Right lobe of liver (tissue), 6 donors: ENCODE data around the gene SLC1A3. TPM values are rescaled to one million over a fixed set of nuclear protein-coding genes. Genes with fewer than 3 reads are reported as not detected.
A peak's percentile ranks its signal among the peaks of the same experiment; 100 is the strongest.

Experiments used
- ATAC-seq, 4 donors: fragments of 200-7000 bp; cut with Tn5 transposase; one replicate each; pipeline ENCODE4 v1.9.1; 2020; ENCODE audit warnings: mild to moderate bottlenecking in 4 of 4, moderate library complexity in 4 of 4
- DNase-seq, 3 donors: peaks; one replicate each; pipeline ENCODE4 v3.0.0-alpha.2; 2020
- H3K27ac ChIP-seq, 3 donors: fragments of 200-600 bp; one replicate each; pipeline ENCODE4 v1.8.0; 2022
- H3K27me3 ChIP-seq, 2 donors: fragments of 200-600 bp; one replicate each; pipeline ENCODE4 v1.8.0; 2022
- H3K36me3 ChIP-seq, 4 donors: fragments of 200-600 bp; sonication (generic) in 1 of 4; one replicate each; pipeline versions ENCODE4 v1.5.1 to v1.8.0; 2017 to 2022; ENCODE audit warnings: control low read depth in 1 of 4
- H3K4me1 ChIP-seq, 4 donors: fragments of 200-600 bp; sonication (generic) in 1 of 4; one replicate each; pipeline versions ENCODE4 v1.5.1 to v1.8.0; 2017 to 2022; ENCODE audit warnings: control low read depth in 1 of 4
- H3K4me3 ChIP-seq, 3 donors: fragments of 200-600 bp; one replicate each; pipeline ENCODE4 v1.8.0; 2022
- H3K9me3 ChIP-seq, 4 donors: fragments of 200-600 bp; sonication (generic) in 1 of 4; one replicate each; pipeline versions ENCODE4 v1.5.1 to v1.8.0; 2017 to 2022; ENCODE audit warnings: control low read depth in 1 of 4
- CTCF ChIP-seq, 4 donors: fragments of 200-600 bp in 3 of 4; fragments of 450-650 bp in 1 of 4; IDR thresholded peaks; one replicate each; pipeline versions ENCODE4 v1.5.1 to v1.8.0; 2016 to 2022; ENCODE audit warnings: antibody characterized with exemption in 4 of 4, mild to moderate bottlenecking in 2 of 4
- POLR2A ChIP-seq: fragments of 450-650 bp; IDR thresholded peaks from one replicate; pipeline ENCODE4 v1.6.1; 2017; ENCODE audit warnings: antibody characterized with exemption, mild to moderate bottlenecking
- WGBS: methylation state at CpG from one replicate; pipeline ENCODE4 v1.1.6; 2018; ENCODE audit warnings: low coverage, low lambda C conversion rate; ENCODE audit not compliant: insufficient coverage; ENCODE audit errors: missing lambda C conversion rate; 5-methylcytosine and 5-hydroxymethylcytosine counted together
- intact Hi-C, 2 donors: fragments of 100-400 bp; cut with DNase I; formaldehyde crosslinking; loops; one replicate each; pipeline versions ENCODE4 v1.11.2 to v1.14.1; 2022
- total RNA-seq, 6 experiments: library from RNA; depleted of rRNA in 2 of 6; stranded (reverse); fragments of >200 nt in 2 of 6; fragmentation: NEBNext Ultra II Directional in 3 of 6; extraction: Animal tissue kit (Norgen Biotek cat#: 25700) in 3 of 6; gene quantifications; one replicate each; pipeline versions ENCODE4 v1.1.0 to v1.2.4, GENCODE V29; 2016 to 2023
- donor health status: DM: no; HTN: yes; CAD: no.
- donor health status: DM: no; HTN: no; CAD: no.
- donor health status: DM: no; HTN: no; CAD: no.
- donor health status: DM: no; HTN: yes; CAD: no.
- donor health status: DM: no; HTN: yes; CAD: no.

SLC1A3 gene
- total RNA-seq, 6 experiments from 2014 or later, result 4.7 to 15.1 (median 6.1) TPM

GRCh38 chr5:36713541-36713940 lies 107.1 kb downstream of the SLC1A3 start:
- no peak overlapping the region for H3K4me3 ChIP-seq
- ATAC-seq, result no peak
- no peaks in the 10 kb centered on the region for H3K27me3 ChIP-seq
- no peaks in the 10 kb centered on the region for H3K36me3 ChIP-seq
- intact Hi-C loops, result no loop called here
- no peaks in the 10 kb centered on the region for H3K4me1 ChIP-seq
- no peak overlapping the region for H3K27ac ChIP-seq
- H3K9me3 ChIP-seq, result no peaks in the 10 kb centered on the region
- no peak for TF ChIP-seq POLR2A
- TF ChIP-seq CTCF (IDR thresholded peaks at IDR 0.05), result no peak
- DNase-seq, result no peak
- WGBS, result 49% methylated on average over 2 of the region's 2 CpGs

- H3K4me1 ChIP-seq, result peaks cover 0 to 3% (median 0%) of the 10 kb centered on the region in 4 donors
- no peak for ATAC-seq
- no peaks in the 10 kb centered on the region for H3K9me3 ChIP-seq
- no peak overlapping the region for H3K4me3 ChIP-seq
- TF ChIP-seq POLR2A, result no peak
- TF ChIP-seq CTCF (IDR thresholded peaks at IDR 0.05), result no peak
- 77% methylated on average over 4 of the region's 4 CpGs for WGBS
- no peaks in the 10 kb centered on the region for H3K36me3 ChIP-seq
- no peak overlapping the region for H3K27ac ChIP-seq
- H3K27me3 ChIP-seq, result no peaks in the 10 kb centered on the region
- intact Hi-C loops, result no loop called here
- DNase-seq, result no peak
Measured at GRCh38 chr5:36717131-36717695, 110.8 kb downstream of the SLC1A3 start.

- H3K36me3 ChIP-seq, result no peaks in the 10 kb centered on the region
- no peak overlapping the region for H3K27ac ChIP-seq
- ATAC-seq (peak; percentile 42 to 81 (median 66)), DNase-seq (no peak)
- H3K4me3 ChIP-seq, result no peak overlapping the region
- H3K4me1 ChIP-seq, result peaks cover 0 to 3% (median 0%) of the 10 kb centered on the region in 4 donors
- intact Hi-C loops, result no loop called here
- H3K27me3 ChIP-seq, result no peaks in the 10 kb centered on the region
- 42% methylated on average over 2 of the region's 2 CpGs for WGBS
- H3K9me3 ChIP-seq, result no peaks in the 10 kb centered on the region
- no peak for TF ChIP-seq CTCF (IDR thresholded peaks at IDR 0.05)
- TF ChIP-seq POLR2A, result no peak
Measured at GRCh38 chr5:36719282-36719681, 112.9 kb downstream of the SLC1A3 start.

GRCh38 chr5:36720688-36721087 lies 114.3 kb downstream of the SLC1A3 start:
- H3K4me3 ChIP-seq, result no peak overlapping the region
- WGBS, result 67% methylated on average over 4 of the region's 4 CpGs
- no peaks in the 10 kb centered on the region for H3K9me3 ChIP-seq
- ATAC-seq (no peak), DNase-seq (no peak)
- no peaks in the 10 kb centered on the region for H3K27me3 ChIP-seq
- intact Hi-C loops, result no loop called here
- no peaks in the 10 kb centered on the region for H3K36me3 ChIP-seq
- peaks cover 0 to 3% (median 0%) of the 10 kb centered on the region in 4 donors for H3K4me1 ChIP-seq
- H3K27ac ChIP-seq, result no peak overlapping the region
- TF ChIP-seq CTCF (IDR thresholded peaks at IDR 0.05) (no peak), POLR2A (no peak)
